GM12891 (cell line): ENCODE results near the gene SMIM29.

Experiments
- POLR2A ChIP-seq: IDR thresholded peaks from 2 replicates; pipeline ENCODE4 v1.6.1; 2011; ENCODE audit warnings: low read depth, low read length, control low read depth
- TAF1 ChIP-seq: IDR thresholded peaks from 2 replicates; pipeline ENCODE4 v1.6.1; 2011; ENCODE audit warnings: low read depth, low read length, control low read depth

- TF ChIP-seq POLR2A (no peak), TAF1 (no peak)
These were observed 35.0 kb downstream of the SMIM29 start for GRCh38 chr6:34213772-34214171.
